IPS DF 4.7 (cell line): ENCODE results near the gene SERGEF.
"Not testable (repeated sequence)": the region's sequence is repeated elsewhere in the genome, so short reads cannot be mapped to it uniquely, and the experiment has no call there.

ENCODE experiments used
- DNase-seq: peaks from one replicate; pipeline ENCODE4 v3.0.0-alpha.2; 2013; ENCODE audit warnings: low spot score; ENCODE audit errors: extremely low read depth

Gene SERGEF

GRCh38 chr11:17914957-17915356 is 97.9 kb downstream of the SERGEF start:
- DNase-seq, result no peak

- no peak for DNase-seq
Observed at GRCh38 chr11:17907046-17907445, 105.8 kb downstream of the SERGEF start.

GRCh38 chr11:17906436-17906835 is 106.4 kb downstream of the SERGEF start:
- DNase-seq, result no peak

- DNase-seq, result no peak
Observed at GRCh38 chr11:17905477-17905876, 107.4 kb downstream of the SERGEF start.

GRCh38 chr11:17901481-17901880 is 111.4 kb downstream of the SERGEF start:
- DNase-seq, result no peak

GRCh38 chr11:17898782-17899181 is 114.1 kb downstream of the SERGEF start:
- no peak for DNase-seq

- no peak for DNase-seq
Observed at GRCh38 chr11:17898071-17898470, 114.8 kb downstream of the SERGEF start.

- no peak for DNase-seq
Observed at GRCh38 chr11:17897495-17897894, 115.4 kb downstream of the SERGEF start.

- not testable (repeated sequence) for DNase-seq
Observed at GRCh38 chr11:17896496-17897151, 116.2 kb downstream of the SERGEF start.

GRCh38 chr11:17894929-17895658 is 117.8 kb downstream of the SERGEF start:
- DNase-seq, result no peak

- no peak for DNase-seq
Observed at GRCh38 chr11:17892409-17892808, 120.4 kb downstream of the SERGEF start.

- DNase-seq, result no peak
Observed at GRCh38 chr11:17890325-17890724, 122.5 kb downstream of the SERGEF start.

GRCh38 chr11:17887779-17888178 is 125.1 kb downstream of the SERGEF start:
- no peak for DNase-seq

- no peak for DNase-seq
Observed at GRCh38 chr11:17883946-17884345, 128.9 kb downstream of the SERGEF start.

- DNase-seq, result no peak
Observed at GRCh38 chr11:17883057-17883456, 129.8 kb downstream of the SERGEF start.

- no peak for DNase-seq
Observed at GRCh38 chr11:17878743-17879142, 134.1 kb downstream of the SERGEF start.

GRCh38 chr11:17877886-17878285 is 135.0 kb downstream of the SERGEF start:
- DNase-seq, result no peak

- DNase-seq, result no peak
Observed at GRCh38 chr11:17876827-17877226, 136.0 kb downstream of the SERGEF start.

GRCh38 chr11:17875891-17876290 is 137.0 kb downstream of the SERGEF start:
- DNase-seq, result no peak

- no peak for DNase-seq
Observed at GRCh38 chr11:17873586-17873985, 139.3 kb downstream of the SERGEF start.

- not testable (repeated sequence) for DNase-seq
Observed at GRCh38 chr11:17868398-17868797, 144.4 kb downstream of the SERGEF start.

GRCh38 chr11:17867341-17867740 is 145.5 kb downstream of the SERGEF start:
- DNase-seq, result no peak
